ENCODE measurements around the gene PLCXD1.
A peak's percentile ranks its signal among the peaks of the same experiment; 100 is the strongest.
"Not testable (repeated sequence)": the region's sequence is repeated elsewhere in the genome, so short reads cannot be mapped to it uniquely, and the experiment has no call there.

Gene PLCXD1

GRCh38 chrX:316351-317325 is 35.5 kb downstream of the PLCXD1 start:
- DNase-seq (ENCODE audit: low spot score), result no peak

- no peak for DNase-seq (ENCODE audit: low spot score)
Measured at GRCh38 chrX:317424-318067, 36.4 kb downstream of the PLCXD1 start.

GRCh38 chrX:318068-318738 is 37.0 kb downstream of the PLCXD1 start:
- DNase-seq (ENCODE audit: low spot score), result peak; percentile 97

GRCh38 chrX:318739-319578 is 37.8 kb downstream of the PLCXD1 start, which contains the start of gene GTPBP6:
Gene GTPBP6 (minus strand): TSS chrX:318796. CDS start chrX:318787, 9 bp downstream.
- peak; percentile 100 for DNase-seq (ENCODE audit: low spot score)

GRCh38 chrX:319579-320125 is 38.5 kb downstream of the PLCXD1 start:
- no peak for DNase-seq (ENCODE audit: low spot score)

- no peak for DNase-seq (ENCODE audit: low spot score)
Measured at GRCh38 chrX:320126-320783, 39.1 kb downstream of the PLCXD1 start.

- DNase-seq (ENCODE audit: low spot score), result peak; percentile 27
Measured at GRCh38 chrX:323721-324628, 42.8 kb downstream of the PLCXD1 start.

- DNase-seq (ENCODE audit: low spot score), result not testable (repeated sequence)
Measured at GRCh38 chrX:324664-325063, 43.5 kb downstream of the PLCXD1 start.

GRCh38 chrX:327660-328126 is 46.5 kb downstream of the PLCXD1 start:
- DNase-seq (ENCODE audit: low spot score), result no peak

- no peak for DNase-seq (ENCODE audit: low spot score)
Measured at GRCh38 chrX:329291-329910, 48.2 kb downstream of the PLCXD1 start.

GRCh38 chrX:330141-330725 is 49.1 kb downstream of the PLCXD1 start:
- DNase-seq (ENCODE audit: low spot score), result not testable (repeated sequence)

GRCh38 chrX:330726-331150 is 49.6 kb downstream of the PLCXD1 start:
- DNase-seq (ENCODE audit: low spot score), result no peak

- no peak for DNase-seq (ENCODE audit: low spot score)
Measured at GRCh38 chrX:331151-331824, 50.1 kb downstream of the PLCXD1 start.

GRCh38 chrX:331825-332495 is 50.8 kb downstream of the PLCXD1 start:
- no peak for DNase-seq (ENCODE audit: low spot score)

- DNase-seq (ENCODE audit: low spot score), result no peak
Measured at GRCh38 chrX:332496-332860, 51.3 kb downstream of the PLCXD1 start.

GRCh38 chrX:332916-333610 is 51.9 kb downstream of the PLCXD1 start:
- no peak for DNase-seq (ENCODE audit: low spot score)

All from CD4-positive, alpha-beta T cell treated with Interleukin-6 at 100 ng/mL for 8 hours (primary cell).